H1 (cell line): ENCODE results near the gene WDSUB1. TPM values are rescaled to one million over a fixed set of nuclear protein-coding genes. Genes with fewer than 3 reads are reported as not detected.

Experiments
- CTCF ChIA-PET: fragments of 300-600 bp; sonication (Branson Sonifier 250); formaldehyde crosslinking; loops from one replicate; lab custom pipeline; 2021; ENCODE audit not compliant: partially characterized antibody; lab: Charles Lee
- POLR2A ChIA-PET: fragments of 300-600 bp; sonication (Branson Sonifier 250); formaldehyde crosslinking; loops from one replicate; lab custom pipeline; 2021; ENCODE audit warnings: inconsistent platforms; ENCODE audit not compliant: partially characterized antibody; lab: Charles Lee
- DNase-seq, 2 experiments: peaks; one replicate each; pipeline versions ENCODE4 v3.0.0 to v3.0.0-alpha.2; 2010 to 2022; ENCODE audit warnings: low spot score in 2 of 2, low read depth in 1 of 2, mixed read lengths in 1 of 2
- FAIRE-seq: peaks from 2 replicates; lab custom pipeline; 2011; peaks lifted over from hg19 to GRCh38; lab: Jason Lieb, UNC
- H2AFZ ChIP-seq: 2 replicates; pipeline ENCODE4 v1.8.1; 2012; ENCODE audit warnings: low read length, inconsistent platforms
- H2AK5ac ChIP-seq: 2 replicates; pipeline ENCODE4 v1.6.1; 2013; ENCODE audit warnings: low read depth, low read length
- H2BK120ac ChIP-seq: replicated peaks from 2 replicates; pipeline ENCODE3; 2013; ENCODE audit warnings: low read depth, low read length, inconsistent platforms
- H2BK12ac ChIP-seq: 2 replicates; pipeline ENCODE4 v1.6.1; 2013; ENCODE audit warnings: low read depth, low read length
- H2BK15ac ChIP-seq: 2 replicates; pipeline ENCODE4 v1.6.1; 2013; ENCODE audit warnings: low read length
- H2BK20ac ChIP-seq: 2 replicates; pipeline ENCODE4 v1.6.1; 2013; ENCODE audit warnings: low read length
- H2BK5ac ChIP-seq: 2 replicates; pipeline ENCODE4 v1.6.1; 2013; ENCODE audit warnings: low read depth, low read length
- H3K14ac ChIP-seq: 2 replicates; pipeline ENCODE4 v1.6.1; 2013; ENCODE audit warnings: inconsistent platforms; ENCODE audit not compliant: insufficient read length
- H3K18ac ChIP-seq: 2 replicates; pipeline ENCODE4 v1.6.1; 2013; ENCODE audit warnings: low read length; ENCODE audit errors: extremely low read depth
- H3K23ac ChIP-seq: 2 replicates; pipeline ENCODE4 v1.6.1; 2013; ENCODE audit warnings: inconsistent platforms; ENCODE audit not compliant: insufficient read length
- H3K23me2 ChIP-seq: 2 replicates; pipeline ENCODE4 v1.6.1; 2013; ENCODE audit warnings: low read depth, low read length
- H3K27ac ChIP-seq: 2 replicates; pipeline ENCODE4 v1.6.1; 2011; ENCODE audit warnings: low read depth, low read length, inconsistent platforms
- H3K27me3 ChIP-seq, 4 experiments: replicated peaks in 1 of 4; 1 replicate in 1 of 4; 2 replicates in 3 of 4; pipeline versions ENCODE4 v1.6.1 to v1.8.1; 2011 to 2013; ENCODE audit warnings: low read length in 3 of 4, mild to moderate bottlenecking in 3 of 4, inconsistent platforms in 2 of 4, mixed read lengths in 2 of 4, moderate library complexity in 1 of 4; ENCODE audit not compliant: control insufficient read depth in 3 of 4, insufficient read depth in 3 of 4; ENCODE audit errors: extremely low read depth in 1 of 4
- H3K36me3 ChIP-seq, 4 experiments: 2 replicates each; pipeline versions ENCODE4 v1.6.1 to v1.8.1; 2011 to 2013; ENCODE audit warnings: mild to moderate bottlenecking in 4 of 4, low read length in 3 of 4, moderate library complexity in 2 of 4, control low read depth in 1 of 4, inconsistent platforms in 1 of 4; ENCODE audit not compliant: insufficient read depth in 4 of 4, control insufficient read depth in 2 of 4
- H3K4ac ChIP-seq: replicated peaks from 2 replicates; pipeline ENCODE3; 2013; ENCODE audit warnings: low read length, low read depth, mixed read lengths, inconsistent platforms; ENCODE audit not compliant: insufficient read length
- H3K4me1 ChIP-seq, 4 experiments: replicated peaks in 1 of 4; 1 replicate in 1 of 4; 2 replicates in 3 of 4; pipeline versions ENCODE4 v1.6.1 to v1.8.1; 2011 to 2013; ENCODE audit warnings: low read length in 3 of 4, inconsistent platforms in 2 of 4, mixed read lengths in 1 of 4; ENCODE audit not compliant: insufficient read depth in 4 of 4, control insufficient read depth in 3 of 4
- H3K4me2 ChIP-seq, 2 experiments: 2 replicates each; pipeline versions ENCODE4 v1.6.1 to v1.8.1; 2011 to 2013; ENCODE audit warnings: low read depth in 2 of 2, low read length in 2 of 2, control low read depth in 1 of 2, inconsistent platforms in 1 of 2, mild to moderate bottlenecking in 1 of 2; ENCODE audit not compliant: insufficient read depth in 1 of 2
- H3K4me3 ChIP-seq, 4 experiments: fragments of 200-600, 300-600 bp in 1 of 4; sonication (generic), shearing (Covaris generic), sonication (Bioruptor Twin) in 1 of 4; 2 replicates each; pipeline versions ENCODE4 v1.5.1 to v1.8.1; 2011 to 2016; ENCODE audit warnings: low read length in 4 of 4, low read depth in 3 of 4, control low read depth in 2 of 4, inconsistent platforms in 2 of 4, mild to moderate bottlenecking in 2 of 4, mixed read lengths in 1 of 4, moderate library complexity in 1 of 4; ENCODE audit not compliant: insufficient read depth in 2 of 4; ENCODE audit errors: extremely low read depth in 1 of 4
- H3K56ac ChIP-seq: replicated peaks from 2 replicates; pipeline ENCODE3; 2013; ENCODE audit warnings: low read depth, mild to moderate bottlenecking, mixed read lengths, low read length, inconsistent platforms; ENCODE audit not compliant: insufficient read length
- H3K79me1 ChIP-seq: 2 replicates; pipeline ENCODE4 v1.6.1; 2013; ENCODE audit warnings: low read depth, low read length, control low read depth
- H3K79me2 ChIP-seq, 2 experiments: 2 replicates each; pipeline versions ENCODE4 v1.6.1 to v1.8.1; 2012 to 2013; ENCODE audit warnings: low read length in 2 of 2, mild to moderate bottlenecking in 2 of 2, inconsistent platforms in 1 of 2; ENCODE audit not compliant: insufficient read depth in 2 of 2, control insufficient read depth in 1 of 2
- H3K9ac ChIP-seq, 4 experiments: replicated peaks in 1 of 4; 1 replicate in 1 of 4; 2 replicates in 3 of 4; pipeline versions ENCODE4 v1.6.1 to v1.8.1; 2011 to 2013; ENCODE audit warnings: low read depth in 3 of 4, low read length in 3 of 4, control low read depth in 2 of 4, mild to moderate bottlenecking in 2 of 4, moderate library complexity in 2 of 4, inconsistent platforms in 1 of 4; ENCODE audit errors: extremely low read depth in 1 of 4
- H3K9me3 ChIP-seq, 2 experiments: 2 replicates each; pipeline versions ENCODE4 v1.6.1 to v1.8.1; 2012 to 2013; ENCODE audit warnings: mild to moderate bottlenecking in 2 of 2, moderate library complexity in 2 of 2, control low read depth in 1 of 2, inconsistent platforms in 1 of 2, low read depth in 1 of 2, low read length in 1 of 2, mixed read lengths in 1 of 2; ENCODE audit not compliant: insufficient read depth in 2 of 2
- H4K20me1 ChIP-seq, 2 experiments: replicated peaks in 1 of 2; 2 replicates each; pipeline versions ENCODE3 to v1.8.1; 2011 to 2013; ENCODE audit warnings: inconsistent platforms in 2 of 2, low read length in 2 of 2, mild to moderate bottlenecking in 1 of 2; ENCODE audit not compliant: insufficient read depth in 2 of 2, control insufficient read depth in 1 of 2
- H4K5ac ChIP-seq: 2 replicates; pipeline ENCODE4 v1.6.1; 2013; ENCODE audit warnings: low read length, low read depth, mixed read lengths, inconsistent platforms; ENCODE audit not compliant: insufficient read length
- H4K8ac ChIP-seq: 2 replicates; pipeline ENCODE4 v1.8.0; 2013; ENCODE audit warnings: mild to moderate bottlenecking, moderate library complexity, low read length, inconsistent platforms; ENCODE audit not compliant: insufficient read depth; ENCODE audit errors: extremely low read depth
- H4K91ac ChIP-seq: replicated peaks from 2 replicates; pipeline ENCODE3; 2013; ENCODE audit warnings: low read length, mixed read lengths, inconsistent platforms; ENCODE audit not compliant: insufficient read length
- CHD1 ChIP-seq: IDR thresholded peaks from 2 replicates; pipeline ENCODE4 v1.6.1; 2012; ENCODE audit warnings: low read depth, low read length, improper control_type of control experiment
- CREB1 ChIP-seq: IDR thresholded peaks from 2 replicates; pipeline ENCODE4 v1.6.1; 2012; ENCODE audit warnings: inconsistent platforms
- CTBP2 ChIP-seq: IDR thresholded peaks from 2 replicates; pipeline ENCODE4 v1.7.0; 2011; ENCODE audit warnings: borderline replicate concordance, mild to moderate bottlenecking, moderate library complexity, mixed read lengths, low read length; ENCODE audit not compliant: insufficient read depth, insufficient read length
- E2F6 ChIP-seq: IDR thresholded peaks from 2 replicates; pipeline ENCODE4 v1.6.1; 2012; ENCODE audit warnings: inconsistent platforms
- EZH2 ChIP-seq: fragments of 200-600 bp; sonication (generic); IDR thresholded peaks from 2 replicates; pipeline ENCODE4 v1.7.1; 2012; ENCODE audit warnings: low read depth, mild to moderate bottlenecking, moderate library complexity, low read length, inconsistent platforms; ENCODE audit not compliant: severe bottlenecking
- GTF2F1 ChIP-seq: IDR thresholded peaks from 2 replicates; pipeline ENCODE4 v1.6.1; 2012; ENCODE audit warnings: low read depth, low read length, improper control_type of control experiment, borderline replicate concordance
- MAFK ChIP-seq: IDR thresholded peaks from 2 replicates; pipeline ENCODE4 v1.6.1; 2012; ENCODE audit warnings: low read depth, mild to moderate bottlenecking, improper control_type of control experiment, low read length
- MAX ChIP-seq: IDR thresholded peaks from 2 replicates; pipeline ENCODE4 v1.6.1; 2012; ENCODE audit warnings: inconsistent platforms
- NANOG ChIP-seq: IDR thresholded peaks from 2 replicates; pipeline ENCODE4 v1.6.1; 2011; ENCODE audit warnings: low read length, low read depth, mild to moderate bottlenecking, inconsistent platforms; ENCODE audit not compliant: insufficient read depth, poor library complexity, severe bottlenecking
- POU5F1 ChIP-seq: IDR thresholded peaks from 2 replicates; pipeline ENCODE4 v1.6.1; 2011; ENCODE audit warnings: low read depth, mild to moderate bottlenecking, low read length, moderate library complexity
- SIX5 ChIP-seq: IDR thresholded peaks from 2 replicates; pipeline ENCODE4 v1.6.1; 2011; ENCODE audit warnings: mild to moderate bottlenecking, low read depth, low read length
- SP2 ChIP-seq: IDR thresholded peaks from 2 replicates; pipeline ENCODE4 v1.6.1; 2012; ENCODE audit warnings: mild to moderate bottlenecking, low read length, inconsistent platforms
- TAF1 ChIP-seq: IDR thresholded peaks from 2 replicates; pipeline ENCODE4 v1.6.1; 2011; ENCODE audit warnings: mild to moderate bottlenecking, low read depth, low read length
- TBP ChIP-seq: IDR thresholded peaks from 2 replicates; pipeline ENCODE4 v1.6.1; 2011; ENCODE audit warnings: low read depth, low read length, improper control_type of control experiment
- YY1 ChIP-seq: IDR thresholded peaks from 2 replicates; pipeline ENCODE4 v1.6.1; 2011; ENCODE audit warnings: low read depth, mild to moderate bottlenecking, low read length
- WGBS, 2 experiments: shearing (Covaris generic) in 1 of 2; methylation state at CpG; one replicate each; pipeline versions ENCODE4 v1.1.6 to v1.1.7; 2013 to 2015; ENCODE audit warnings: low lambda C conversion rate in 2 of 2, mixed read lengths in 2 of 2, inconsistent platforms in 1 of 2, low coverage in 1 of 2, missing lambda C conversion rate in 1 of 2; ENCODE audit not compliant: insufficient replicate concordance in 2 of 2, insufficient coverage in 1 of 2, insufficient read length in 1 of 2; ENCODE audit errors: extremely low coverage in 1 of 2, missing lambda C conversion rate in 1 of 2; 5-methylcytosine and 5-hydroxymethylcytosine counted together
- polyA plus RNA-seq, 7 experiments: library from polyadenylated mRNA; depleted of rRNA in 3 of 7; stranded (reverse) in 5 of 7; unstranded in 2 of 7; fragments of >200 nt in 5 of 7; fragments of 200-250 nt in 2 of 7; gene quantifications; 1 replicate in 5 of 7; 2 replicates in 1 of 7; 4 replicates in 1 of 7; pipeline versions ENCODE4 v1.2.1 to v1.2.3, GENCODE V29; 2011 to 2013; ENCODE audit warnings: missing spikeins in 2 of 7, mixed read lengths in 2 of 7
- total RNA-seq: library from RNA; stranded (reverse); fragmentation: NEBNext Ultra II Directional; extraction: Animal tissue kit (Norgen Biotek cat#: 25700); gene quantifications from 2 replicates; pipeline ENCODE4 v1.2.1, GENCODE V29; 2021

The WDSUB1 gene
- total and polyA plus RNA-seq, 2 of the 8 experiments (the other 6 are each of a cell fraction or from before 2014, with no cell fraction given), result 5.5 to 8.0 TPM

GRCh38 chr2:159279700-159280099 lies 6.8 kb downstream of the WDSUB1 start:
- H3K9me3 ChIP-seq, result no peaks in the 10 kb centered on the region
- ChIA-PET CTCF (interaction anchor here (1.5 kb wide), 1 partner anchor 42 kb away, joined by 3 read pairs; no protein-coding TSS in a partner anchor), POLR2A (no interaction called here)
- 92% methylated on average over 2 of the region's 2 CpGs; no CpG with 5 or more reads in 1 of the 2 experiments for WGBS, 2 experiments
- H4K8ac ChIP-seq, result no peak overlapping the region
- no peak overlapping the region for H3K27ac ChIP-seq
- H3K18ac ChIP-seq, result no peak overlapping the region
- no peaks in the 10 kb centered on the region for H3K36me3 ChIP-seq
- DNase-seq (no peak), FAIRE-seq (no peak)
- no peak overlapping the region for H3K14ac ChIP-seq
- H2BK15ac ChIP-seq, result no peak overlapping the region
- H4K91ac ChIP-seq, result no peak overlapping the region
- H2BK120ac ChIP-seq, result no peak overlapping the region
- no peaks in the 10 kb centered on the region for H4K20me1 ChIP-seq
- H3K4me2 ChIP-seq, result no peak overlapping the region
- H3K27me3 ChIP-seq, result no peaks in the 10 kb centered on the region; a peak in 1 of 7 replicates
- no peak overlapping the region for H2AFZ ChIP-seq
- no peak overlapping the region for H2AK5ac ChIP-seq
- no peak overlapping the region for H3K56ac ChIP-seq
- no peak overlapping the region for H2BK12ac ChIP-seq
- H3K4me1 ChIP-seq, result no peaks in the 10 kb centered on the region
- no peak overlapping the region for H2BK20ac ChIP-seq
- H3K23ac ChIP-seq, result no peak overlapping the region
- no peak overlapping the region for H4K5ac ChIP-seq
- H2BK5ac ChIP-seq, result no peak overlapping the region
- H3K79me2 ChIP-seq, result peaks cover 0 to 7% of the 10 kb centered on the region in 2 experiments; a peak in 2 of 4 replicates
- H3K4ac ChIP-seq, result no peak overlapping the region
- H3K79me1 ChIP-seq, result no peaks in the 10 kb centered on the region; the same call in 1 of the 2 replicates
- no peak overlapping the region for H3K4me3 ChIP-seq
- no peak overlapping the region for H3K9ac ChIP-seq
- no peaks in the 10 kb centered on the region for H3K23me2 ChIP-seq
- no peak for TF ChIP-seq CHD1
- no peak for TF ChIP-seq NANOG
- no peak for TF ChIP-seq TBP
- TF ChIP-seq POU5F1, result no peak
- TF ChIP-seq MAFK, result no peak
- TF ChIP-seq YY1, result no peak
- TF ChIP-seq MAX, result no peak
- TF ChIP-seq CTBP2, result no peak
- no peak for TF ChIP-seq CREB1
- TF ChIP-seq TAF1, result no peak
- no peak for TF ChIP-seq EZH2
- TF ChIP-seq GTF2F1, result no peak
- TF ChIP-seq E2F6, result no peak
- TF ChIP-seq SIX5, result no peak
- TF ChIP-seq SP2, result no peak
